Natural killer cell treated with Interleukin-12 subunit alpha and Interleukin-12 subunit beta and Interleukin-15 and Interleukin-18, amount 100 ng/mL, for 72 hours (primary cell): ENCODE data around the gene NISCH. TPM values are rescaled to one million over a fixed set of nuclear protein-coding genes. Genes with fewer than 3 reads are reported as not detected.

Experiments used
- ATAC-seq, 2 donors: fragments of 150-1000 bp; cut with Tn5 transposase in 1 of 2; sonication (Bioruptor Pico), chemical (Tn5 transposase) in 1 of 2; 2 replicates each; pipeline ENCODE4 v1.10.0; 2021
- DNase-seq: peaks from one replicate; pipeline ENCODE4 v3.0.0; 2022; ENCODE audit warnings: low spot score
- H3K27ac Mint-ChIP-seq, 2 donors: 1 replicate in 1 of 2; 2 replicates in 1 of 2; pipeline ENCODE4 v1.8.0; 2022; ENCODE audit warnings: mixed read lengths in 2 of 2, mild to moderate bottlenecking in 1 of 2, moderate library complexity in 1 of 2
- H3K27me3 Mint-ChIP-seq, 2 donors: 1 replicate in 1 of 2; 2 replicates in 1 of 2; pipeline ENCODE4 v1.8.0; 2022; ENCODE audit warnings: mixed read lengths in 2 of 2
- H3K36me3 Mint-ChIP-seq: one replicate; pipeline ENCODE4 v1.8.0; 2022; ENCODE audit warnings: mixed read lengths
- H3K4me1 Mint-ChIP-seq, 2 donors: 1 replicate in 1 of 2; 2 replicates in 1 of 2; pipeline ENCODE4 v1.8.0; 2022; ENCODE audit warnings: low read depth in 2 of 2, mixed read lengths in 2 of 2, mild to moderate bottlenecking in 1 of 2
- H3K4me3 Mint-ChIP-seq: one replicate; pipeline ENCODE4 v1.8.0; 2022; ENCODE audit warnings: mixed read lengths
- H3K9me3 Mint-ChIP-seq: 2 replicates; pipeline ENCODE4 v1.8.0; 2022; ENCODE audit warnings: mixed read lengths
- total RNA-seq, 2 donors: library from RNA; stranded (reverse); gene quantifications; one replicate each; pipeline ENCODE4 v1.2.3, GENCODE V29; 2022

The NISCH gene
- total RNA-seq, 2 donors from 2014 or later: 72.5 to 116 TPM

- H3K4me3 Mint-ChIP-seq: peak overlapping the region; percentile 95
- ATAC-seq (no peak), DNase-seq (no peak)
- no peaks in the 10 kb centered on the region for H3K9me3 Mint-ChIP-seq
- H3K27me3 Mint-ChIP-seq: peaks cover 0 to 2% of the 10 kb centered on the region in 2 donors
- H3K4me1 Mint-ChIP-seq: peaks cover 29 to 51% of the 10 kb centered on the region in 2 donors
- peaks cover 14% of the 10 kb centered on the region for H3K36me3 Mint-ChIP-seq
- peak overlapping the region; percentile 91 to 93 for H3K27ac Mint-ChIP-seq
Observed at GRCh38 chr3:52536112-52536368, 80.6 kb downstream of the NISCH start.

GRCh38 chr3:52536369-52537164, 81.2 kb downstream of the NISCH start, which contains the start of gene UQCC5:
TSS of gene UQCC5 (plus strand) at chr3:52536605. CDS start at chr3:52536756, 151 bp downstream.
- Mint-ChIP-seq H3K9me3 (no peaks in the 10 kb centered on the region), H3K36me3 (peaks cover 14% of the 10 kb centered on the region), H3K4me3 (peak within 1 kb of the TSS; percentile 95), H3K4me1 (peaks cover 29 to 51% of the 10 kb centered on the region in 2 donors), H3K27ac (peak within 1 kb of the TSS; percentile 91 to 93), H3K27me3 (peaks cover 0 to 2% of the 10 kb centered on the region in 2 donors)
- ATAC-seq (peak; percentile 94 to 95), DNase-seq (peak; percentile 99)

GRCh38 chr3:52537165-52537620, 81.8 kb downstream of the NISCH start:
- Mint-ChIP-seq H3K27me3 (peaks cover 0 to 2% of the 10 kb centered on the region in 2 donors), H3K27ac (peak overlapping the region; percentile 91 to 93), H3K4me3 (peak overlapping the region; percentile 95), H3K36me3 (peaks cover 14% of the 10 kb centered on the region), H3K9me3 (no peaks in the 10 kb centered on the region), H3K4me1 (peaks cover 29 to 50% of the 10 kb centered on the region in 2 donors)
- ATAC-seq (no peak), DNase-seq (no peak)

- ATAC-seq (no peak), DNase-seq (no peak)
- Mint-ChIP-seq H3K4me3 (peak overlapping the region; percentile 95), H3K9me3 (no peaks in the 10 kb centered on the region), H3K4me1 (peaks cover 26 to 44% of the 10 kb centered on the region in 2 donors), H3K27ac (peak overlapping the region; percentile 91 to 93), H3K27me3 (peaks cover 0 to 2% of the 10 kb centered on the region in 2 donors), H3K36me3 (peaks cover 14% of the 10 kb centered on the region)
Observed at GRCh38 chr3:52537726-52538421, 82.5 kb downstream of the NISCH start.

GRCh38 chr3:52539010-52539653, 83.7 kb downstream of the NISCH start:
- ATAC-seq (no peak), DNase-seq (no peak)
- Mint-ChIP-seq H3K27me3 (peaks cover 0 to 2% of the 10 kb centered on the region in 2 donors), H3K4me1 (peaks cover 26 to 44% of the 10 kb centered on the region in 2 donors), H3K36me3 (peaks cover 14% of the 10 kb centered on the region), H3K9me3 (no peaks in the 10 kb centered on the region), H3K4me3 (peak overlapping the region; percentile 95), H3K27ac (peak overlapping the region; percentile 18 to 91)

GRCh38 chr3:52541050-52541449, 85.6 kb downstream of the NISCH start:
- Mint-ChIP-seq H3K27ac (peak overlapping the region in 1 of 2 donors; percentile 33), H3K27me3 (no peaks in the 10 kb centered on the region), H3K36me3 (peaks cover 14% of the 10 kb centered on the region), H3K4me1 (peaks cover 20 to 32% of the 10 kb centered on the region in 2 donors), H3K9me3 (no peaks in the 10 kb centered on the region), H3K4me3 (no peak overlapping the region)
- no peak for ATAC-seq
- DNase-seq: no peak

Other genes starting within 250 kb of the NISCH start
- under 1 TPM; 0.10 to 0.39 TPM for gene TLR9, start 230.0 kb upstream of the NISCH start, total RNA-seq
- 100 to 1,000 TPM in 1 of 2 donors, 10 to 100 TPM in 1; 90.3 to 117 TPM for gene TWF2, start 216.4 kb upstream of the NISCH start, total RNA-seq
- 10 to 100 TPM; 45.7 to 47.7 TPM for gene PPM1M, start 209.8 kb upstream of the NISCH start, total RNA-seq
- 10 to 100 TPM; 82.8 to 87.4 TPM for gene WDR82, start 177.0 kb upstream of the NISCH start, total RNA-seq
- gene GLYCTK, start 167.8 kb upstream of the NISCH start, total RNA-seq: 10 to 100 TPM; 26.0 to 34.2 TPM
- gene DNAH1, start 139.3 kb upstream of the NISCH start, total RNA-seq: 10 to 100 TPM; 24.3 to 35.4 TPM
- gene BAP1, start 45.6 kb upstream of the NISCH start, total RNA-seq: 100 to 1,000 TPM in 1 of 2 donors, 10 to 100 TPM in 1; 96.1 to 131 TPM
- gene PHF7, start 44.9 kb upstream of the NISCH start, total RNA-seq: 10 to 100 TPM in 1 of 2 donors, 1 to 10 TPM in 1; 3.8 to 11.8 TPM
- under 1 TPM in 1 of 2 donors, not detected in 1; 0.08 TPM for gene SEMA3G, start 10.5 kb upstream of the NISCH start, total RNA-seq
- not detected for gene TNNC1, start 1.6 kb upstream of the NISCH start, total RNA-seq
- gene STAB1, start 39.7 kb downstream of the NISCH start, total RNA-seq: under 1 TPM; 0.57 to 0.92 TPM
- gene NT5DC2, start 78.3 kb downstream of the NISCH start, total RNA-seq: 100 to 1,000 TPM in 1 of 2 donors, 10 to 100 TPM in 1; 59.7 to 166 TPM
- 10 to 100 TPM in 1 of 2 donors, 1 to 10 TPM in 1; 6.7 to 18.0 TPM for gene UQCC5, start 81.0 kb downstream of the NISCH start, total RNA-seq
- gene PBRM1, start 230.3 kb downstream of the NISCH start, total RNA-seq: 10 to 100 TPM; 85.3 to 95.4 TPM
- gene GNL3, start 230.4 kb downstream of the NISCH start, total RNA-seq: 100 to 1,000 TPM; 153 to 225 TPM